Adrenal gland (tissue), 19 donors: ENCODE results near the gene GNAQ. TPM values are rescaled to one million over a fixed set of nuclear protein-coding genes. Genes with fewer than 3 reads are reported as not detected.
A peak's percentile ranks its signal among the peaks of the same experiment; 100 is the strongest.

Experiments
- DNase-seq, 7 donors: peaks; one replicate each; pipeline ENCODE4 v3.0.0-alpha.2; 2019 to 2020
- H3K27ac ChIP-seq, 5 donors: fragments of 200-600 bp; sonication (generic) in 4 of 5; 1 replicate in 3 of 5; 2 replicates in 2 of 5; pipeline versions ENCODE4 v1.5.1 to v1.8.0; 2016 to 2020; ENCODE audit warnings: mild to moderate bottlenecking in 1 of 5
- H3K27me3 ChIP-seq: fragments of 200-600 bp; 2 replicates; pipeline ENCODE4 v1.8.0; 2021
- H3K36me3 ChIP-seq, 2 donors: fragments of 200-600 bp; replicated peaks in 1 of 2; 1 replicate in 1 of 2; 2 replicates in 1 of 2; pipeline versions ENCODE4 v1.5.1 to v1.8.0; 2018 to 2022
- H3K4me1 ChIP-seq, 2 donors: fragments of 200-600 bp; replicated peaks in 1 of 2; 1 replicate in 1 of 2; 2 replicates in 1 of 2; pipeline versions ENCODE4 v1.5.1 to v1.8.0; 2018 to 2021
- H3K4me3 ChIP-seq, 4 donors: fragments of 200-600 bp; sonication (generic) in 3 of 4; one replicate each; pipeline ENCODE4 v1.5.1; 2016 to 2018
- H3K9me3 ChIP-seq, 3 donors: fragments of 200-600 bp; sonication (generic) in 1 of 3; replicated peaks in 1 of 3; 1 replicate in 2 of 3; 2 replicates in 1 of 3; pipeline versions ENCODE4 v1.5.1 to v1.8.0; 2016 to 2021
- CTCF ChIP-seq, 6 experiments: fragments of 450-650 bp in 4 of 6; fragments of 200-600 bp in 2 of 6; sonication (generic) in 1 of 6; IDR thresholded peaks; 1 replicate in 5 of 6; 2 replicates in 1 of 6; pipeline versions ENCODE4 v1.5.1 to v1.8.0; 2016 to 2021; ENCODE audit warnings: antibody characterized with exemption in 6 of 6, mild to moderate bottlenecking in 2 of 6, moderate library complexity in 1 of 6
- POLR2A ChIP-seq, 2 donors: fragments of 450-650 bp; IDR thresholded peaks; one replicate each; pipeline ENCODE4 v1.6.1; 2017; ENCODE audit warnings: antibody characterized with exemption in 2 of 2, mild to moderate bottlenecking in 2 of 2, moderate library complexity in 1 of 2
- WGBS, 4 donors: extraction: QIAGEN DNeasy Blood & Tissue Kit in 2 of 4; methylation state at CpG; one replicate each; pipeline versions ENCODE4 v1.1.5 to v1.1.7; 2013 to 2017; 5-methylcytosine and 5-hydroxymethylcytosine counted together
- intact Hi-C, 2 donors: fragments of 100-400 bp; cut with DNase I; formaldehyde crosslinking; loops; one replicate each; pipeline versions ENCODE4 v1.14.1 to v1.15.0; 2022 to 2023
- long read RNA-seq, 10 donors: library from polyadenylated mRNA in 3 of 10; unstranded in 2 of 10; stranded (forward) in 1 of 10; transcript quantifications; one replicate each; pipeline ENCODE4 v2.0.0 and lab custom pipeline, GENCODE V29; 2021 to 2026
- polyA plus RNA-seq, 3 donors: library from polyadenylated mRNA; stranded (reverse); fragments of 200-250 nt in 2 of 3; fragments of 350-450 nt in 1 of 3; fragmentation: Illumina TruSeq in 1 of 3; extraction: RNeasy Lipid Tissue Mini Kit (QIAGEN cat#74804) in 1 of 3; gene quantifications; one replicate each; pipeline ENCODE4 v1.2.3, GENCODE V29; 2013 to 2014
- total RNA-seq, 9 donors: library from RNA; depleted of rRNA in 4 of 9; stranded (reverse); fragments of >200 nt in 4 of 9; fragments of 120-200 nt in 1 of 9; fragmentation: NEBNext Ultra II Directional in 1 of 9; extraction: Animal tissue kit (Norgen Biotek cat#: 25700) in 1 of 9; gene quantifications; one replicate each; pipeline versions ENCODE4 v1.1.0 to v1.2.4, GENCODE V29; 2013 to 2023
- donor health status: healthy with polysubstance abuse.
- donor health status: Bipolar disorder and iron deficiency.
- donor health status: DM: yes; HTN: yes; CAD: no.
- donor health status: DM: no; HTN: no; CAD: no.
- donor health status: DM: no; HTN: no; CAD: no.
- donor health status: DM: yes; HTN: yes; CAD: no.

Gene GNAQ
- 10 to 100 TPM; 36.3 to 71.7 (median 48.0) TPM for total RNA-seq
- polyA plus RNA-seq: 10 to 100 TPM; 15.8 to 44.2 (median 24.6) TPM
- long read RNA-seq, donor 1, full-length matches to known transcripts: 7 of 7 reads
- long read RNA-seq, donor 1, partial matches to known transcripts: 0 of 7 reads
- long read RNA-seq, donor 1, other reads (novel, unspliced or antisense): 0 of 7 reads
- long read RNA-seq, donor 2, full-length matches to known transcripts: 10 of 10 reads
- long read RNA-seq, donor 2, partial matches to known transcripts: 0 of 10 reads
- long read RNA-seq, donor 2, other reads (novel, unspliced or antisense): 0 of 10 reads
- long read RNA-seq, donor 3, full-length matches to known transcripts: 3 of 3 reads
- long read RNA-seq, donor 3, partial matches to known transcripts: 0 of 3 reads
- long read RNA-seq, donor 3, other reads (novel, unspliced or antisense): 0 of 3 reads
- long read RNA-seq, donor 4, full-length matches to known transcripts: 1 of 14 reads
- long read RNA-seq, donor 4, partial matches to known transcripts: 0 of 14 reads
- long read RNA-seq, donor 4, other reads (novel, unspliced or antisense): 13 of 14 reads
- long read RNA-seq, donor 5, full-length matches to known transcripts: 55 of 77 reads
- long read RNA-seq, donor 5, partial matches to known transcripts: 3 of 77 reads
- long read RNA-seq, donor 5, other reads (novel, unspliced or antisense): 19 of 77 reads
- long read RNA-seq, donor 6, partial matches to known transcripts: 0 of 8 reads
- long read RNA-seq, donor 6, other reads (novel, unspliced or antisense): 8 of 8 reads
- long read RNA-seq, donor 7, full-length matches to known transcripts: 2 of 2 reads
- long read RNA-seq, donor 7, partial matches to known transcripts: 0 of 2 reads
- long read RNA-seq, donor 7, other reads (novel, unspliced or antisense): 0 of 2 reads
- long read RNA-seq, donor 8, full-length matches to known transcripts: 16 of 16 reads
- long read RNA-seq, donor 8, partial matches to known transcripts: 0 of 16 reads
- long read RNA-seq, donor 8, other reads (novel, unspliced or antisense): 0 of 16 reads
- long read RNA-seq, donor 9, full-length matches to known transcripts: 5 of 5 reads
- long read RNA-seq, donor 9, partial matches to known transcripts: 0 of 5 reads
- long read RNA-seq, donor 9, other reads (novel, unspliced or antisense): 0 of 5 reads
- long read RNA-seq, donor 10, full-length matches to known transcripts: 12 of 24 reads
- long read RNA-seq, donor 10, partial matches to known transcripts: 12 of 24 reads
- long read RNA-seq, donor 10, other reads (novel, unspliced or antisense): 0 of 24 reads

- intact Hi-C loops: loop anchor here (5.0 to 10.0 kb wide), 5 partner anchors 47 to 577 kb away; no protein-coding TSS in a partner anchor
- Histone ChIP-seq H3K9me3 (no peaks in the 10 kb centered on the region), H3K36me3 (no peaks in the 10 kb centered on the region), H3K27ac (peak within 1 kb of the TSS; percentile 67 to 99 (median 95)), H3K27me3 (no peaks in the 10 kb centered on the region), H3K4me1 (peaks cover 14 to 45% of the 10 kb centered on the region in 2 donors), H3K4me3 (peak within 1 kb of the TSS; percentile 45 to 96 (median 70))
- WGBS, 4 donors: 0 to 1% (median 0%) methylated on average over 6 to 76 of the region's 79 CpGs; no CpG with 5 or more reads in 1 of the 4 donors
- TF ChIP-seq POLR2A (IDR thresholded peaks at IDR 0.05) (no peak), CTCF (IDR thresholded peaks at IDR 0.05) (no peak)
- peak in 3 of 7 donors; percentile 27 to 44 (median 30) for DNase-seq
Measured at GRCh38 chr9:78031444-78031892, at the start of gene GNAQ. Gene GNAQ (minus strand): TSS chr9:78031811. CDS start chr9:78031235, 576 bp downstream.

GRCh38 chr9:78074385-78075291 lies 43.0 kb upstream of the GNAQ start:
- Histone ChIP-seq H3K36me3 (no peaks in the 10 kb centered on the region), H3K27ac (no peak overlapping the region), H3K27me3 (no peaks in the 10 kb centered on the region), H3K9me3 (no peaks in the 10 kb centered on the region), H3K4me1 (no peaks in the 10 kb centered on the region), H3K4me3 (no peak overlapping the region)
- DNase-seq: no peak
- WGBS, 4 donors: 46 to 51% (median 49%) methylated on average over 4 of the region's 4 CpGs
- TF ChIP-seq CTCF (IDR thresholded peaks at IDR 0.05): no peak
- TF ChIP-seq POLR2A (IDR thresholded peaks at IDR 0.05): no peak
- intact Hi-C loops: no loop called here

- intact Hi-C loops: no loop called here
Measured at GRCh38 chr9:78073722-78074121, 42.1 kb upstream of the GNAQ start.

More at GRCh38 chr9:78073722-78074121, 42.1 kb upstream of the GNAQ start:
- Histone ChIP-seq H3K9me3 (no peaks in the 10 kb centered on the region), H3K27me3 (no peaks in the 10 kb centered on the region), H3K36me3 (no peaks in the 10 kb centered on the region), H3K4me3 (no peak overlapping the region), H3K4me1 (no peaks in the 10 kb centered on the region), H3K27ac (no peak overlapping the region)
- DNase-seq: no peak
- WGBS, 4 donors: 51 to 59% (median 56%) methylated on average over 8 of the region's 8 CpGs
- TF ChIP-seq CTCF (IDR thresholded peaks at IDR 0.05) (no peak), POLR2A (IDR thresholded peaks at IDR 0.05) (no peak)
